NCI-H1694 treated with DMSO at 0.1 percent for 48 hours (cell line): ENCODE results near the gene SLC29A1.

ENCODE experiments used
- DNase-seq: peaks from one replicate; lab custom pipeline; 2025; lab: John Stamatoyannopoulos, UW

The SLC29A1 gene

DNA sequence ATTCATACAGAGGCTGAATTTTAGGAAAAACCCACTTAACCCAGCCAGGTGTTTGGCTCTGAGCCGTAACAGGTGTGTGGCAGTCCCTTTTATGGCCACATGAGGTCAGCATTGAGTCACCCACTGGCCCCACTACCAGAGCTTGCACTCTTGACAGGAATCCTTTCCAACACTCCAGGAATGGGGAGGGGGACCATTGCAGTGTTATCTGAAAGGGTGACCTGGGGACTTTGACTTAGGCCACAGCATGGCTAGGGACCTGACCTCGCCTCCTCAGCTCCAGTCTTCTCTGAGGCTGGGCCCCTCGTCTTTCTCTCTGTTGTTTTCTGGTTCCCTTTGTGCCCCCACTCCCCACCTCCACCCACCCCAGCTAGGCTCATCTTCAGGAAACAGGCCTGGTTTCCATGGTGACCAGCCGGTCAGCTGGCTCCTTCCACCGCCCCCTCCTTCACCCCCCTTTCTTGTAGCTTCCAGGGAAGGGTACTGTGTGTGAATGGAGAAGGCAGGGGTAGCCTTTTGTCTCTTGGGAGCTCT is 44.8 kb downstream of the SLC29A1 start:
- peak; percentile 37 for DNase-seq

DNA sequence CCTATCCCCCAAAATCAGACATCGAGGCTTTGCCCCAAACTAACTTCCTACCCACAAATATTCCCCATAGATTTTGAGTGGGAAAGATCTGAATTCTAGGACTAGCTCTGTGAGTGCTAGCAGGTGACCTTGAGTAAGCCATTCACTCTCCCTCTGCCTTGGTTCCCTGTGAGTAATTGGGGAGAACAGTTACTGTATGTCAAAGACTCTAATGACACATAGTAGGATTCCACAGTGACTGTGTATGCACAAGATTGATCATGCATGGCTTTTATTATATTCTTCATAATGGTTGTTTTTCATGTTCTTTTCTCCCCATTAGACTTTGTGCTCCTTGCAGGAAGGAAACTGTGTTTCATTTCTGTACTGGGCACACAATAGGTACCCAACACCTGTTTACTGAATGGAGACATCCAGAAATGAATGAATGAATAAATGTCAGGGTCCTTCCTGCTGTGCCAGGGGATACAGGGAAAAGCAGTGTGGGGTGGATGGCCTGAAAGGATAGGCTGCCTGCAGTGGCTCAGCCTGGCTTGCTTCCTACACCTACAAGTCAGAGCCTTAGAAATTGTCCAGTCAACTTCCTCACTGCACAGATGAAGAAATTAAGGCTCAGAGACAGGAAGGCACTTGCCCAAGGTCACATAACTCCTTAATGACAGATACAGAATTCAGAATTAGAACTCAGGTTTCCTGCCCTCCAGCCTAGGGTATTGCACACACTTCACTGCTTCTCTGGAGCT is 46.0 kb downstream of the SLC29A1 start:
- DNase-seq, result no peak

DNA sequence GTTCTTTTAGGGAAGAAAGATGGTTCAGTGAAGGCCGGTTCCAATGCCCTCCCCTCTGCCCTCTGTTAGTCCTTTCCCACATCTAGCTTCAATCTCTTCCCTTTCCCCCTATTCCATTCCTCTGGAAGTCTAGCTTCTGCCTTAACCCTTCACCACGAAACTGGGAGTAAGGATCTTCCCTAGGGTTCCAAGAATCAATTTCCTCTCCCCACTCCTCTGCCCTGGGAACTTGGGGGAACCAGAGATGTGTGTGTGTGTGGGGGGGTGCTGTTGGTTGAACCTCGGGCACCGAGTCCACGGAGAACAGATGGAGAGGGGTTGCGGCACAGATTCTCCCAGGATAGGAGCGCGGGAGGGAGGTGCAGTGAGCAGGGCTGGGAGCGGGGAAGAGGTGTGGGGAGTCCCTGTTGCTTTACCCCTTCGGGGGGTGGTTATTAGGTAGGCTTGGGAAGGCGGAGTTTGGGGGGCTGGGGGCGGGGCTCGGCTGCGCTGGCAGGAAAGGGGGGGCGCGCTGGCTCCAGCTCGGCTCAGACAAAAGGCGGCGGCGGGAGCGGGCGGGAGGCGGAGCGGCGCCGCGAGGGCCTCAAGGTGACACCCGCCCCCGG is 46.6 kb downstream of the SLC29A1 start, which contains the start of gene TMEM151B:
Gene TMEM151B, plus strand, starts transcription at position 530 of the 605 bp plus-strand sequence. CDS start 293 bp downstream, outside the sequence.
- DNase-seq, result no peak

DNA sequence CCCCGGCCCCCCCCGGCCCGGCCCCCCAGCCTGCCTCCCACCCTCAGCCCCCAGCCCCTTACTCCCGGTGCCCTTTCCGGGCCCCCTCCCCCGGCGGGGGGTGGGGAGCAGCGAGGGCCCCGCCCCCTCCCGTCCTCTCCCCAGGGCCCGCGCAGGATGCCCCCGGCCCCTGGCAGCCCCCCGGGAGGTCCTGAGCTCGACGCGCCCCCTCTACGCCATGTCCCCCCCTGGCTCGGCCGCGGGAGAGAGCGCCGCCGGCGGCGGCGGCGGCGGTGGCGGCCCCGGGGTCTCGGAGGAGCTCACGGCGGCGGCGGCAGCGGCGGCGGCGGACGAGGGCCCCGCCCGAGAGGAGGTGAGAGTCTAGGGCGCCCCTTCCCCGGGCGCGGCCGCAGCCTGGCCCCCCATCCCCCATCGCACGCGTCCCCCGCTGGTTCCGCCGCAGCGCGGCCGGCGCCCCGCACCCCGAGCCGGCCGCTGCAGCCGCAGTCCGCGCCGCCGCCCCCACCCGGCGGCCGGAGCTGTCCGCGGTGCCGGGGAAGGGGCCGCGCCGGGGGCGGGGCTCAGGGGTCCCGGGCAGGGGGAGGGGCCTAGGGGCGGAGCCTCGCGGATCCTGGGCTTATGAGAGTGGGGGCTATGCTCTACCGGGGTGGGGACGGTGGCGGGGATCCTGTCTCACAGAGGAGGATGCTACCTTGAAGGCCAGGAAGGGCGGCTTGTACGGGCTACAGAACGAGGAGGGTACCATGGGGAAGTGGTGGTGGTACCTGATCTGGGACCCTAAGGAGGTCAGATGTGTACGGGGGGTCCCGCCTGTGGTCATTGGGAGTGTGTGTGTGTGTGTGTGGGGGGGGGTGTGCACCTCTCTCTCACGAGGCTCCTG is 47.4 kb downstream of the SLC29A1 start:
- no peak for DNase-seq

DNA sequence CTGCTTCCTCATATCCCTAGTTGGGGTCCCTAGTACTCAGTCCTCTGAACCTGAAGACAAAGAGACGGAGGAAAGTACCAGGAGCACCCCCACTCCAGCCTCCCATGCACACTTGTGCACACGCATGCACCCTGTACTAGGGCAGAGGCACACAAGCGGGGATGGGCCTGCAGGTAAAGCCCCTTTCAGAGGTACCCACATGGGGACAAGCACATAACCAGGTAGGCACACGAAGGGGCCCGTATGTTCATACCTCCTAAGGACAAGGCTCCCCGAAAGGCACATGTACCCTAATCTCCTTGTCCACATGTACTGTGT is 48.0 kb downstream of the SLC29A1 start:
- DNase-seq, result no peak

DNA sequence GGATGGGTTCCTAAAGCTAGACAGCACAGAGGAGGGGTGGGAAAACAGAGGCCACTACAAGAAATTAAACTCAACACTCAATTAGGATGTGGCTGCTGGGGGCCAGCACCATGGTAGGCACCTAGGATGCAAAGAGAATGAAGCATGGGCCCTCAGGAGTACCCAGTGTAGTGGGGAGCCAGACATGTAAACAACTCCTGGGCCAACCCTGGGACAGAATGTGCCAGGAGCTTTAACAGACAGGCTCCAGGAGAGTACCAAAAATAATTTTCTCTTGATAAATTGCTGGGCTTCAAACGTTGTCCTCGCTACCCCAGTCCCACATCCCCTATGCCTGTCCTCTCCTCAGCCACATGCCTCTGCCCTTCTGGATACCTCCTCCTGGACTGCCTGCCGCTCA is 48.5 kb downstream of the SLC29A1 start:
- no peak for DNase-seq

DNA sequence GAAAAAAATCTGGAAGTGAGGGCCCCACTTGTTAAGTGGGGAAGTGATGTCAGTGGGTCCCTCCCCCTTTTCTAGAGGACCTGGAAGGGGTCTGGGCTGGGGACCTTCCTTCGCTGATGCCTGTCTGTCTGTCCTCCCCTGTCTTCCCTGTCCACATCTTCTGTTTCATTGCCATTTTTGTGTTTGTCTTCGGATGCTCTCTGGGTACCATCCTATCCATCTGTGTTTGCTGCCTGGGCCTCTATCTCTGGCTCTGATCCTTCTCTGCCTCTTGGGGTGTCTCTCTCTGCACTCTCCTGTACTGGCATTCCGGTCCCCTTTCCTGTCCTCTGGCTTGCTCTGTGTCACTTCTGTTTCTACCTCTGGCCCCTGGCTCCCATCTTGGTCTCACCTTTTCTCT is 49.1 kb downstream of the SLC29A1 start:
- DNase-seq, result no peak

DNA sequence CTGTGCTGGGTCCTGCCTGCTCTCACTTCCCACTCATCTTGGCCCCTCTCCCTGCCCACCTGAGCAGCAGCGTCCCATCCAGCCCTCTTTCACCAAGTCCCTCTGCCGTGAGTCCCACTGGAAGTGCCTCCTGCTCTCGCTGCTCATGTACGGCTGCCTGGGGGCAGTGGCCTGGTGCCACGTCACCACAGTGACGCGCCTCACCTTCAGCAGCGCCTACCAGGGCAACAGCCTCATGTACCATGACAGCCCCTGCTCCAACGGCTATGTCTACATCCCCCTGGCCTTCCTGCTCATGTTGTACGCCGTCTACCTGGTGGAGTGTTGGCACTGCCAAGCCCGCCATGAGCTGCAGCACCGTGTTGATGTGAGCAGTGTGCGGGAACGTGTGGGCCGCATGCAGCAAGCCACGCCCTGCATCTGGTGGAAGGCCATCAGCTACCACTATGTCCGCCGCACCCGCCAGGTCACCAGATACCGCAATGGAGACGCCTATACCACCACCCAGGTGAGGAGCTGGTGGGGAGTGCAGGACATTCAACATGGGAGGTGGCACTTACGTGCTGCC is 49.7 kb downstream of the SLC29A1 start:
- no peak for DNase-seq

DNA sequence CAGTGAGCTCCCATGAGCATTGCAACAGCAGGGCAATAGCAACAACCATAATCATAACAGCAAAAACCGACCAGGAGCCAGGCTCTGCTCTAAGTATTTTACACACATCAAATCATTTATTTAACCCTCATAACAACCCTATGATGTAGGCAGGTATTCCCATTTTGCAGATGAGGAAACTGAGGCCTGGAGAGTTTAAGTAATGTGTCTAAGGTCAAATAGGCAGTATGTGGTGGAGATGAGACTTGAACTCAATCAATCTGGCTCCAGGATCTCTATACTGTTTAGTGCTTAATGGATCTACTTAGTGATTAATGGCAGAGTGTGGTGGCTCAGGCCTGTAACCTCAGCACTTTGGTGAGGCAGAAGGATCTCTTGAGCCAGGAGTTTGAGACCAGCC is 50.2 kb downstream of the SLC29A1 start:
- no peak for DNase-seq

DNA sequence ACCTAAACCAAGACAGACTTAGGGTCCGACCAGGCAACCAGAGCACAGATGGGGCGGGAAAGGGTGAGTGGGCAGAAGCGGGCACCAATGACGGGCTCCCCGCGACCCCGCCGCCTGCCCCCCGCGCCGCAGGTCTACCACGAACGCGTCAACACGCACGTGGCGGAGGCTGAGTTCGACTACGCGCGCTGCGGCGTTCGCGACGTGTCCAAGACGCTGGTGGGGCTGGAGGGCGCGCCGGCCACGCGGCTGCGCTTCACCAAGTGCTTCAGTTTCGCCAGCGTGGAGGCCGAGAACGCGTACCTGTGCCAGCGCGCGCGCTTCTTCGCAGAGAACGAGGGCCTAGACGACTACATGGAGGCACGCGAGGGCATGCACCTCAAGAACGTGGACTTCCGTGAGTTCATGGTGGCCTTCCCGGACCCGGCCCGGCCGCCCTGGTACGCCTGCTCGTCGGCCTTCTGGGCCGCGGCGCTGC is 51.9 kb downstream of the SLC29A1 start:
- no peak for DNase-seq

DNA sequence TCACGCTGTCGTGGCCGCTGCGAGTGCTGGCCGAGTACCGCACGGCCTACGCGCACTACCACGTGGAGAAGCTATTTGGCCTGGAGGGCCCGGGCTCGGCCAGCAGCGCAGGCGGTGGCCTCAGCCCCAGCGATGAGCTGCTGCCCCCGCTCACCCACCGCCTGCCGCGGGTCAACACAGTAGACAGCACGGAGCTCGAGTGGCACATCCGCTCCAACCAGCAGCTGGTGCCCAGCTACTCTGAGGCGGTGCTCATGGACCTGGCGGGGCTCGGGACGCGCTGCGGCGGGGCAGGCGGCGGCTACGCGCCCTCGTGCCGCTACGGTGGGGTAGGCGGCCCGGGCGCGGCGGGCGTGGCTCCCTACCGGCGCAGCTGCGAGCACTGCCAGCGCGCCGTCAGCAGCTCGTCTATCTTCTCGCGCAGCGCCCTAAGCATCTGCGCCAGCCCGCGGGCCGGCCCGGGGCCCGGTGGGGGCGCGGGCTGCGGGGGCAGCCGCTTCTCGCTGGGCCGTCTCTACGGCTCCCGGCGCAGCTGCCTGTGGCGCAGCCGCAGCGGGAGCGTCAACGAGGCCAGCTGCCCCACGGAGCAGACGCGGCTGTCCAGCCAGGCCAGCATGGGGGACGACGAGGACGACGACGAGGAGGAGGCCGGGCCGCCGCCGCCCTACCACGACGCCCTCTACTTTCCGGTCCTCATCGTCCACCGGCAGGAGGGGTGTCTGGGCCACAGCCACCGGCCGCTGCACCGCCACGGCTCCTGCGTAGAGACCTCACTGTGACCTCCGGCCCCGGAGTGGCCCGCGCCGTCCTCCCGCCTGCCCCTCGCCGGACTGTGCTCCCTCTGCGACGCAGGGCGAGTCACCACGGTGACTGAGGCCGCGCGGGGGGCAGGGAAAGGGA is 52.6 kb downstream of the SLC29A1 start:
- DNase-seq, result no peak

DNA sequence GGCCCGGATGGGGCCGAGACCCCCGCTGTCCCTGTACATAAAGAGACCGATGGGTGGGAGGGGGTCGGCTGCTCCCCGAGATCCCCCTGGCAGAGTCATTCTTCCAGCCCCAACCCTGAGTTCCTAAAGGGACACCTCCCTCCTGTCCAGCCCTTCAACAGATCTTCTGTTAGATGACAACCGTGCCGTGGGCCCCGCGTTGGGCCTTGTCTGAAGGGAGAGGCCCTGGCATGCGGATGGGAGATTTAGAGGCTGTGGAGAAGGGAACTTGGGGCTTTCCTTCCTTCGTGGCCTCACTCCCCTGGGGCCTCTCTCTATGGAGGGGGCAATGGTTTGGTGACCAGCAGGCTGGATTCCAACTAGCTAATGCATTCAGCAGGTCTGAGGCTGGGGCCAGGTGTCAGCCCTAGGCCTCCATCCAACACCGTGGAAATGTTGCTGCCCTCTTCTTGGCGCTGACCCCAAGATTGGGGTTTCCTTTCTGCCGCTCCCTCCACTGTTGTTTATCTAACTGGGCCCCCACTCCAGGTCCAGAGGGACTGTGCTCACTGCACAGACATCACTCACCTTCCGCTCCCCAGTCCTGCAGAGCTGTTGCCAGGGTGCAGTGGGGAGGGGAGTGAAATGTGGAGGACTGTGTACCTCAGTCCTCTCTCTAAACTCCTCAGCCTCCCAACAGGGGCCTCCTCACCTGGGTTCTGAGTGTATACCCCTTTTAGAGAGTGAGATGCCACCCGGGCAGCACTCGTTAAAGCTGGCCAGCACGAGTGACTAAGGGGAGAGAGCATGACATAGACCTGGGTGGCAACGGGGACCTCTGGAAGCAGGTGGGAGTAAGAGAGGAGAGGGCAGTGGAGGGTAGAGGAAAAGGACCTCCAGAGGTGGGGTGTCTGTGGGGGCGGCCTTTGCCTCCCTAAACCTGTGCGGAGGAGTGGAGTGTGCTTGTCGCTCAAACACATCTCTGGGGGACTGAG is 53.6 kb downstream of the SLC29A1 start:
- no peak for DNase-seq

DNA sequence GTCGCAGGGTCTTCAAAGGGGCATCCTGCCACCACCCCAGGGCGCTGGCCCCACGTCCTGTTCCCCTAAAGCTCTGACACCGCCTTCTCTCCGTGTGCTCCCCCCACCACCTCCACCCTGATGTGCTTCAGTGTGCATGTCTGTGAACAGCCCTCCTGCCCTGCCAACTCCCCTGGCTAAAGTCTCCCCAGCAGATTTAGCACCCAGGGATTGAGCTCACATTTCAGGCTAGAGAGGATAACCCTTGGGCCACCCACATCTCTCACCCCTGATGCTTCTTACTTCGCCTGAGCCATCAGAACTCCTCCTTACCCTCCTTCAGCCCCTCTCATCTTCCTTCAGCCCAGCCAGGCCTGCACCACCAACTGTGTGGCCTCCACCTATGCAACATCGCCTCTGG is 54.4 kb downstream of the SLC29A1 start:
- DNase-seq, result no peak

DNA sequence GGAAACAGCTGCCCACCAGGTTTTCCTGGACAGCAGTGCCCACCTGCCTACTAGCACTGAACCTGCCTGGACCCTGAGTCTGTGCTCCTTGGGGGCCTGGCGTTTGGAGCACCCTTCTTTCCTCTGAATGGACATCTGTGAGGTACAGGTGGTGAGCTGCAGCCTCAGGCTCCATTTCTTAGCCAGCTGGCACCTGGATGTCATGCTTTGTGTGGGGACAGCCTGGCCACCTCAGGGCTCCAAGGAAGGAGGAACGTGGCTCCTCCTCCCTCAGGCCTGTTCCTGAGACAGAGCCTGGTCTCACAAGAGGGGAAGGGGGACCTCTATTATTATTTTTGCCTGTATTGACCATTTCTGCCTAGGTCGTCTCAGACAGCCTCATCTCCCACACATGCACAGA is 54.9 kb downstream of the SLC29A1 start:
- DNase-seq, result no peak

DNA sequence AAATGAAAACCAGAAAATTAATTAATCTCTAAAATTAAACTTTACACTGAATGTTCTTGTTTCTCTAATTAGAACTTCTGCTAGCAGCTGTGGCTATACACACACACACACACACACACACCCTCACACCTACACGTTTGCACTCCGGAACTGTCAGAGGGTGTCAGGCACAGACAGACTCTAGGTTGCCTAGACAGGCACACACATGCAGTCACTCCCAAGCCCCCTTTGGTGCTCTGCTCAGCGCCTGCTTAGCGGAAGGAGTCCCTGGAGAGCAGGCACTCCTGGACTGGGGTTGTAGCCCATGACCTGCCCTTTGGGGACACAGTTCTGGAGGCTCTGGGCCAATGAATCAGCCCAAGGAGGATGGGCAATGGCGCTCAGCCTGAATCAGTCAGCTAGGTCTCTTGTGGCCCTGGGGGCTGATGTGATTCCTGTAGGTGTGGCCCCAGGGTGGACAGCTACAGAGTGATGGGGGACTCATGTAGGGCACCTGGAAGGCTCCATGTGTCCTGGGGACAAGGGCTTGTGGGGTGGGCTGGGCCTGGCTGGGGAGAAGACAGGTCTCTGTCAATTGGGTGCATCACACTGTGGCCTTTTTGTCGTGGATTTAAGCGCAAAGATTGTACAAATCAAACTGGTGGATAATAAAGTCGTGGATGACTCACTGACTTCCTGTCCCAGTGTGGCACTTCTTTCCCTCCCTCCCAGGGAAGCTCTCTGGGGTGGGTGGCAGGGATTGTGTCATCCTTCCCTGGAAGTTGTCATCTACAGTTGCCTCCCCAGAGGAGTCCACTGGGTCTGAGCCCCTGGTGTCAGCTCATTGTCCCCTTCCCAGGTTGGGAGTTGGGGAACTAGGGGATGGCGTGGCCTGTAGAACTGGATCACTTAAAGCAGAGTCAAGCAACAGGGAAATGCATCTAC is 55.6 kb downstream of the SLC29A1 start:
- DNase-seq, result no peak
